Natural killer cell (primary cell): ENCODE measurements around the gene KRT37. TPM values are rescaled to one million over a fixed set of nuclear protein-coding genes. Genes with fewer than 3 reads are reported as not detected.

Experiments used
- ATAC-seq, 3 donors: fragments of 150-1000 bp in 2 of 3; fragments of 200-7000 bp in 1 of 3; cut with Tn5 transposase; 1 replicate in 1 of 3; 2 replicates in 2 of 3; pipeline ENCODE4 v1.10.0; 2021; ENCODE audit warnings: mild to moderate bottlenecking in 2 of 3, moderate library complexity in 2 of 3
- DNase-seq, 2 donors: peaks; one replicate each; pipeline versions ENCODE4 v3.0.0 to v3.0.0-alpha.2; 2013 to 2021; ENCODE audit warnings: mixed read lengths in 1 of 2
- H3K27ac ChIP-seq: one replicate; pipeline ENCODE4 v1.5.1; 2013; ENCODE audit warnings: mild to moderate bottlenecking, low read length
- H3K27me3 ChIP-seq: one replicate; pipeline ENCODE4 v1.6.1; 2013; ENCODE audit warnings: low read length; ENCODE audit not compliant: control insufficient read depth, insufficient read depth
- H3K36me3 ChIP-seq: one replicate; pipeline ENCODE4 v1.6.1; 2013; ENCODE audit warnings: low read length; ENCODE audit not compliant: control insufficient read depth, insufficient read depth
- H3K4me1 ChIP-seq: one replicate; pipeline ENCODE4 v1.6.1; 2013; ENCODE audit warnings: low read length; ENCODE audit not compliant: control insufficient read depth, insufficient read depth
- H3K4me3 ChIP-seq: one replicate; pipeline ENCODE4 v1.5.1; 2013; ENCODE audit warnings: low read length
- H3K9me3 ChIP-seq: one replicate; pipeline ENCODE4 v1.6.1; 2013; ENCODE audit warnings: low read length; ENCODE audit not compliant: control insufficient read depth, insufficient read depth
- H3K27ac Mint-ChIP-seq, 2 donors: one replicate each; pipeline ENCODE4 v1.8.0; 2022; ENCODE audit warnings: mild to moderate bottlenecking in 2 of 2, mixed read lengths in 2 of 2, moderate library complexity in 1 of 2
- H3K27me3 Mint-ChIP-seq, 2 donors: one replicate each; pipeline ENCODE4 v1.8.0; 2022; ENCODE audit warnings: low read depth in 2 of 2, mixed read lengths in 2 of 2
- H3K36me3 Mint-ChIP-seq: one replicate; pipeline ENCODE4 v1.8.0; 2022; ENCODE audit warnings: mixed read lengths
- H3K4me1 Mint-ChIP-seq, 2 donors: one replicate each; pipeline ENCODE4 v1.8.0; 2022; ENCODE audit warnings: mixed read lengths in 2 of 2
- H3K4me3 Mint-ChIP-seq: one replicate; pipeline ENCODE4 v1.8.0; 2022; ENCODE audit warnings: mild to moderate bottlenecking, moderate library complexity, mixed read lengths
- H3K9me3 Mint-ChIP-seq, 2 donors: one replicate each; pipeline ENCODE4 v1.8.0; 2022; ENCODE audit warnings: mixed read lengths in 2 of 2
- WGBS: methylation state at CpG from one replicate; pipeline ENCODE4 v1.1.7; 2013; ENCODE audit warnings: missing lambda C conversion rate; ENCODE audit not compliant: insufficient coverage; 5-methylcytosine and 5-hydroxymethylcytosine counted together
- intact Hi-C: fragments of 100-400 bp; cut with micrococcal nuclease; formaldehyde crosslinking; loops from one replicate; pipeline ENCODE4 v1.14.2; 2022
- total RNA-seq, 4 donors: library from RNA; stranded (reverse); fragments of 120-200 nt in 1 of 4; gene quantifications; one replicate each; pipeline versions ENCODE4 v1.2.3 to v1.2.4, GENCODE V29; 2013 to 2022
- TF ChIP-seq, protein P1 (sequence below): fragments of 200-600 bp; IDR thresholded peaks from one replicate; pipeline ENCODE4 v1.8.0; 2022; ENCODE audit warnings: antibody characterized with exemption

The KRT37 gene
- total RNA-seq, 3 donors from 2014 or later (not counting 1 experiment from before 2014, with no cell fraction given), result not detected

DNA sequence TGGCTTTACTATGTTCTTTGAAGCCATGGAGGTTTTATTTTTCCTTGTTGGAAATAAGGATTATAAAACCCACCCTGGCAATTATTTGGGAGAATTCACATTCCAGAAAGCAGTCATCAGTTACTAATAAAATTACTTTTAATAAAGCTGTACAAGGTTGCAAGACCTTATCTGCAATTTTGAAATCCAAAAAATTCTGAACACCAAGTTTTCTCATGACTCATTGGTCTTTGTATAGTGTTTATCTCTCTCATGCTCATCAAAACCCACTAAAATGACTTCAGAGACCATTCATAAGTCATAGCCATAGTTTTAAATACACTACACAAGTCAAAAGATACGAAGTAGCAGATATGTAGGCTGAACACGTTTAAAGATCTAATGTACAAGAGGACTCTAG is 22.4 kb upstream of the KRT37 start:
- Mint-ChIP-seq H3K4me3 (no peak overlapping the region), H3K36me3 (no peaks in the 10 kb centered on the region), H3K9me3 (no peaks in the 10 kb centered on the region), H3K27me3 (peaks cover 28 to 58% of the 10 kb centered on the region in 2 donors), H3K4me1 (no peaks in the 10 kb centered on the region), H3K27ac (no peak overlapping the region)
- no peak for ATAC-seq
- no peak overlapping the region for H3K27ac ChIP-seq
- TF ChIP-seq, protein P1, sequence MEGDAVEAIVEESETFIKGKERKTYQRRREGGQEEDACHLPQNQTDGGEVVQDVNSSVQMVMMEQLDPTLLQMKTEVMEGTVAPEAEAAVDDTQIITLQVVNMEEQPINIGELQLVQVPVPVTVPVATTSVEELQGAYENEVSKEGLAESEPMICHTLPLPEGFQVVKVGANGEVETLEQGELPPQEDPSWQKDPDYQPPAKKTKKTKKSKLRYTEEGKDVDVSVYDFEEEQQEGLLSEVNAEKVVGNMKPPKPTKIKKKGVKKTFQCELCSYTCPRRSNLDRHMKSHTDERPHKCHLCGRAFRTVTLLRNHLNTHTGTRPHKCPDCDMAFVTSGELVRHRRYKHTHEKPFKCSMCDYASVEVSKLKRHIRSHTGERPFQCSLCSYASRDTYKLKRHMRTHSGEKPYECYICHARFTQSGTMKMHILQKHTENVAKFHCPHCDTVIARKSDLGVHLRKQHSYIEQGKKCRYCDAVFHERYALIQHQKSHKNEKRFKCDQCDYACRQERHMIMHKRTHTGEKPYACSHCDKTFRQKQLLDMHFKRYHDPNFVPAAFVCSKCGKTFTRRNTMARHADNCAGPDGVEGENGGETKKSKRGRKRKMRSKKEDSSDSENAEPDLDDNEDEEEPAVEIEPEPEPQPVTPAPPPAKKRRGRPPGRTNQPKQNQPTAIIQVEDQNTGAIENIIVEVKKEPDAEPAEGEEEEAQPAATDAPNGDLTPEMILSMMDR, result no peak
- no peaks in the 10 kb centered on the region for H3K27me3 ChIP-seq
- no peak for DNase-seq
- intact Hi-C loops, result no loop called here
- H3K4me3 ChIP-seq, result no peak overlapping the region
- H3K36me3 ChIP-seq, result no peaks in the 10 kb centered on the region
- no peaks in the 10 kb centered on the region for H3K4me1 ChIP-seq
- no peaks in the 10 kb centered on the region for H3K9me3 ChIP-seq
- 63% methylated on average over 2 of the region's 2 CpGs for WGBS

DNA sequence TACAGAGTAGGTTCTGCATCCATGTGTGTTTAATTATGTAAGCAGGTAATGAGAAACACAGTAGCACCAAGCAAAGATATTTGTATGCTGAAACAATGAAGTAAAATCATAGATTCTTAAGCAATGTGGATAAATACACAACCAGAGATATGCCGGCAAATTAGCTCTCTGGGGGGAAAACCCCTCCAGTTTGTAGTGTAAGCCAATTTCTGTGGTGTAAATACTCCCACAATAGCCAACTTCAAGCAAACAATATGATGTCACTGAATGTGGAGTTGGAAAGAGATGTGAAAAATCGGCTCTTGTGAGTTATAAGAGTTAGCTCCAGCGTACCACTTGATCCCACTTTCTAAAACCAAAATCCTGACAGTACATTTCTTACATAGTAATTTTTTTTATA is 20.3 kb upstream of the KRT37 start:
- Mint-ChIP-seq H3K4me3 (no peak overlapping the region), H3K9me3 (no peaks in the 10 kb centered on the region), H3K36me3 (no peaks in the 10 kb centered on the region), H3K27me3 (peaks cover 18 to 57% of the 10 kb centered on the region in 2 donors), H3K4me1 (no peaks in the 10 kb centered on the region), H3K27ac (no peak overlapping the region)
- TF ChIP-seq, protein P1, result no peak
- Histone ChIP-seq H3K36me3 (no peaks in the 10 kb centered on the region), H3K27me3 (no peaks in the 10 kb centered on the region), H3K9me3 (no peaks in the 10 kb centered on the region), H3K4me1 (no peaks in the 10 kb centered on the region), H3K27ac (no peak overlapping the region), H3K4me3 (no peak overlapping the region)
- DNase-seq, result no peak
- ATAC-seq, result no peak
- intact Hi-C loops, result no loop called here
- no CpG with 5 or more reads among the region's 3 CpGs for WGBS

DNA sequence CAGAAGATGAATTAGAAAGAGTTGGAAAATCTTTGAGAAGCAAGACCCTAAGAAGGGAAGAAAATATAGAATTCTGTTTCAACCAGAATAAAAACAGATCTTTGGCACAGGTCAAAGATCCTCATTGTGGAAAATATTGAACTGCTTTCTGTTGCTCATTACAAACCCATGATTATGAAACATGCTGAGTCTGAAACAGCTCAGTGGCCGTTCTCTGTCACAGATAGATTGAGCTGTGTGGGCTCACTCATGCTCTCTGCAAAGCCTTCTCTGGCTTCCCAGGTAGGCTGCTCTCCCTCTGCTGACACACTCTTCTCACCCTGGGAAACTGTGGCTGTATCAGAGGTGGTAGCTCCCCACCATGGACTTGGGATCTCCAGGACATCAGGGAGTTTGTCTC is 19.8 kb upstream of the KRT37 start:
- Histone ChIP-seq H3K9me3 (no peaks in the 10 kb centered on the region), H3K4me1 (no peaks in the 10 kb centered on the region), H3K27ac (no peak overlapping the region), H3K27me3 (no peaks in the 10 kb centered on the region), H3K4me3 (no peak overlapping the region), H3K36me3 (no peaks in the 10 kb centered on the region)
- H3K4me1 Mint-ChIP-seq, result no peaks in the 10 kb centered on the region
- no peak overlapping the region for H3K27ac Mint-ChIP-seq
- H3K9me3 Mint-ChIP-seq, result no peaks in the 10 kb centered on the region
- WGBS, result 65% methylated on average over 1 of the region's 1 CpG
- H3K36me3 Mint-ChIP-seq, result no peaks in the 10 kb centered on the region
- intact Hi-C loops, result no loop called here
- no peak overlapping the region for H3K4me3 Mint-ChIP-seq
- H3K27me3 Mint-ChIP-seq, result peaks cover 20 to 58% of the 10 kb centered on the region in 2 donors
- ATAC-seq (no peak), DNase-seq (no peak)
- TF ChIP-seq, protein P1, result no peak

GRCh38 chr17:41442739-41443138 is 18.4 kb upstream of the KRT37 start:
- WGBS, result 81% methylated on average over 4 of the region's 4 CpGs
- Mint-ChIP-seq H3K4me3 (no peak overlapping the region), H3K27ac (no peak overlapping the region), H3K4me1 (no peaks in the 10 kb centered on the region), H3K36me3 (no peaks in the 10 kb centered on the region), H3K9me3 (no peaks in the 10 kb centered on the region), H3K27me3 (peaks cover 21 to 59% of the 10 kb centered on the region in 2 donors)
- Histone ChIP-seq H3K4me3 (no peak overlapping the region), H3K36me3 (no peaks in the 10 kb centered on the region), H3K27me3 (no peaks in the 10 kb centered on the region), H3K9me3 (no peaks in the 10 kb centered on the region), H3K4me1 (no peaks in the 10 kb centered on the region), H3K27ac (no peak overlapping the region)
- TF ChIP-seq, protein P1, result no peak
- ATAC-seq (no peak), DNase-seq (no peak)
- intact Hi-C loops, result no loop called here
